Thoracic aorta (tissue), 2 donors: Measurements from ENCODE around the gene NHSL2. TPM values are rescaled to one million over a fixed set of nuclear protein-coding genes. Genes with fewer than 3 reads are reported as not detected.

Experiments
- ATAC-seq: fragments of 150-250 bp; one replicate; pipeline ENCODE4 v1.8.0; 2017; ENCODE audit warnings: low read depth; ENCODE audit not compliant: insufficient number of reproducible peaks, low FRiP score
- DNase-seq: peaks from one replicate; pipeline ENCODE4 v3.0.0-alpha.2; 2020; ENCODE audit warnings: low spot score
- H3K27ac ChIP-seq, 2 donors: fragments of 200-600 bp; sonication (generic); 1 replicate in 1 of 2; 2 replicates in 1 of 2; pipeline ENCODE4 v1.5.1; 2016; ENCODE audit warnings: mild to moderate bottlenecking in 2 of 2, moderate library complexity in 2 of 2
- H3K27me3 ChIP-seq: fragments of 200-600 bp; sonication (generic); replicated peaks from 2 replicates; pipeline ENCODE4 v1.6.0; 2016; ENCODE audit warnings: mild to moderate bottlenecking; ENCODE audit not compliant: insufficient read depth
- H3K36me3 ChIP-seq: fragments of 200-600 bp; sonication (generic); one replicate; pipeline ENCODE4 v1.5.1; 2016
- H3K4me1 ChIP-seq, 2 donors: fragments of 200-600 bp; sonication (generic); 1 replicate in 1 of 2; 2 replicates in 1 of 2; pipeline versions ENCODE4 v1.5.1 to v1.6.0; 2016; ENCODE audit warnings: low read depth in 2 of 2, mild to moderate bottlenecking in 1 of 2; ENCODE audit not compliant: control insufficient read depth in 1 of 2
- H3K4me3 ChIP-seq: fragments of 200-600 bp; sonication (generic); 2 replicates; pipeline ENCODE4 v1.5.1; 2016; ENCODE audit warnings: mild to moderate bottlenecking
- H3K9me3 ChIP-seq: fragments of 200-600 bp; sonication (generic); 2 replicates; pipeline ENCODE4 v1.5.1; 2016
- total RNA-seq, 2 donors: library from RNA; depleted of rRNA; stranded (reverse); fragments of >200 nt; gene quantifications; one replicate each; pipeline versions ENCODE4 v1.1.0 to v1.2.3, GENCODE V29; 2016
- TF ChIP-seq, protein P1 (sequence below): fragments of 200-600 bp; sonication (generic); IDR thresholded peaks from one replicate; pipeline ENCODE4 v1.5.1; 2019; ENCODE audit warnings: antibody characterized with exemption

NHSL2 gene
- total RNA-seq, 2 donors from 2014 or later: 15.0 to 16.5 TPM

DNA sequence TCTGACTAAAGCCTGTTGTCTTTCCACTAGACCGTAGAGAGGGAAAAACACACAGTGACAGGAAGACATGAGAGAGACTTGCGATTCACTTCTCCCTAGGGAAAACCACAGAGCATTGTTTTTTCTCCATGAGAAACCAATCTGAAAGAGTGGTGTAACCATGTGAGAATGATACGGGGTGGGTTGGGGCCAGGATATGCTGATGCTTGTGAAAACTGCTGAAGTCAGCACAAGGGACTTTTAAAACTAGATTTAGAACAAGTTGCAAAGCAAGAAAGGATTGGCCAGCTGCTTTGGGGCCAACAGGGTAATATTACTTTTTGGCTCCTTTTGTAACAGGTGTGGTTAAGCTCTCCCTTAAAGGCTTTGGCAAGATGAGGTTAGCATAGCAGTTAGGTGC is 66.1 kb downstream of the NHSL2 start:
- Histone ChIP-seq H3K4me1 (no peaks in the 10 kb centered on the region), H3K36me3 (no peaks in the 10 kb centered on the region), H3K27ac (no peak overlapping the region), H3K27me3 (no peaks in the 10 kb centered on the region), H3K4me3 (no peak overlapping the region), H3K9me3 (no peaks in the 10 kb centered on the region)
- no peak for DNase-seq
- no peak for ATAC-seq
- TF ChIP-seq, protein P1, sequence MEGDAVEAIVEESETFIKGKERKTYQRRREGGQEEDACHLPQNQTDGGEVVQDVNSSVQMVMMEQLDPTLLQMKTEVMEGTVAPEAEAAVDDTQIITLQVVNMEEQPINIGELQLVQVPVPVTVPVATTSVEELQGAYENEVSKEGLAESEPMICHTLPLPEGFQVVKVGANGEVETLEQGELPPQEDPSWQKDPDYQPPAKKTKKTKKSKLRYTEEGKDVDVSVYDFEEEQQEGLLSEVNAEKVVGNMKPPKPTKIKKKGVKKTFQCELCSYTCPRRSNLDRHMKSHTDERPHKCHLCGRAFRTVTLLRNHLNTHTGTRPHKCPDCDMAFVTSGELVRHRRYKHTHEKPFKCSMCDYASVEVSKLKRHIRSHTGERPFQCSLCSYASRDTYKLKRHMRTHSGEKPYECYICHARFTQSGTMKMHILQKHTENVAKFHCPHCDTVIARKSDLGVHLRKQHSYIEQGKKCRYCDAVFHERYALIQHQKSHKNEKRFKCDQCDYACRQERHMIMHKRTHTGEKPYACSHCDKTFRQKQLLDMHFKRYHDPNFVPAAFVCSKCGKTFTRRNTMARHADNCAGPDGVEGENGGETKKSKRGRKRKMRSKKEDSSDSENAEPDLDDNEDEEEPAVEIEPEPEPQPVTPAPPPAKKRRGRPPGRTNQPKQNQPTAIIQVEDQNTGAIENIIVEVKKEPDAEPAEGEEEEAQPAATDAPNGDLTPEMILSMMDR: no peak

DNA sequence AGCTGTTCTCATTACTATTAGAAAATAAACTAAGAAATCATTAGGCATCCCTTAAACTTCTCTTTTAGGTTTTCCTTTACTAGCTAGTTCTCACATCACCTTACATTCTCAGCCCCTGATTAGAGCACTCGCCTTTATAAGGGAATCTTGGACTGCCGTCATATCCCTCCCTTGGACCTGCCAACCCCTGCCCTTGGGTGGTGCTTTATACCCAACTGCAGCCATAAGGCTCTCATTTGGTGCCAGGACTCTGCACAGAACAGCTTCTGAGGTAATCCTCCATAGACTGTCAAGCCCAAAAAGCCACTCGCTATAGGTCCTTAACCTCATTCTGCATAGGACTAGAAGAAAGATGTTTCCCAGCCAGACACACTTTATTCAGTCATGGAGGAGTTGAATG is 67.5 kb downstream of the NHSL2 start:
- DNase-seq (no peak), ATAC-seq (no peak)
- H3K36me3 ChIP-seq: no peaks in the 10 kb centered on the region
- no peaks in the 10 kb centered on the region for H3K9me3 ChIP-seq
- H3K4me3 ChIP-seq: no peak overlapping the region
- H3K4me1 ChIP-seq: no peaks in the 10 kb centered on the region
- TF ChIP-seq, protein P1: no peak
- H3K27ac ChIP-seq: no peak overlapping the region
- no peaks in the 10 kb centered on the region for H3K27me3 ChIP-seq

DNA sequence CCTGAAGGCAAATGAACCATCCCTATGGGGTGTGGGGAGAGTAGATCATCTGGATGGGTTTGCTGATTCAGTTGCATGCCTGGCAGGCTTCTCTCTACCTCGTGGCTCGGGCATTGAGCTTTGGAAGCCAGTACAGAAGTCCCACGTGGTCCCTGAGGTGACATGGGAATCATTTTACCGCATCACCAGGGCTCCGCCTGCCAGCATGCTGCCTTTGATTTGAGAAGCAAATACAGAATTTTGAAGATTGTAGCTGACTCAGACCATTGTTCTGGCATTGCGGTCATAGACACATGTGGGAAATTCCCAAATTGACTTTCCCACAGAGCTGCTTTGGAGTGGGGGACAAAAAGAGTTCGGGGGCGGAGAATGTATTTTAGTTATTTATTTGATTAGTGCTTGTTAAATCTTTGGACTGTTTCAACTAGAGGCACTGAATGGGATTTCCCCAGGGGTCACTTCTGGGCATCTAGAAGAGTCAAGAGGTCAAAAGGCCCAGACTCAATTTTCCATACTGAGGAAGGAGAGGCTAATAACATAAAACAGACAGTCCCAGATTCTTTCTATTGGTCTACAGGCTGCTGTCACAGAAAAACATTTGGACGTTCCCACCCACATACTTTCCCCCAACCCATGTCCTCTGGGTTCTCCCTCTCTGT is 79.3 kb downstream of the NHSL2 start:
- TF ChIP-seq, protein P1: no peak

DNA sequence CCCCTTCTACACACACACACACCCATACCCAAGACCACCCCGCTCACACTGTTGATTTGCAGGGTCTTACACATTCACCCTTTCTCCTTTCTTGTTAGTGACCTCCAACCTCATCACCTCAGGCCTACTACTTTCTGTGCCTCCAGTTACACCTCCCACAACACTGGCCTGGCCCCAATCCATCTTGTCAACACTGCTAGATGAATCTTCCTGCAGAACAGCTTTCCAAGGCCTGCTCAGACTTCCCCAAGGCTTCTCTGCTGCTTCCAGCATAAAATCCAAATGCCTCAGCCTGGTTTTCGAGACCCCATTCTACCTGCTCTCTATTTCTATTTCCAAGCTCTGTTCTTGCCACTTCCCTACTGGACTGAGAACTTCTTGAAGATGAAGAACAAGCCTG is 79.9 kb downstream of the NHSL2 start:
- no peaks in the 10 kb centered on the region for H3K36me3 ChIP-seq
- H3K27me3 ChIP-seq: no peaks in the 10 kb centered on the region
- no peak overlapping the region for H3K27ac ChIP-seq
- no peaks in the 10 kb centered on the region for H3K4me1 ChIP-seq
- ATAC-seq (no peak), DNase-seq (no peak)
- H3K4me3 ChIP-seq: no peak overlapping the region
- TF ChIP-seq, protein P1: no peak
- no peaks in the 10 kb centered on the region for H3K9me3 ChIP-seq

More for the DNA sequence above, 79.3 kb downstream of the NHSL2 start:
- H3K9me3 ChIP-seq: no peaks in the 10 kb centered on the region
- no peaks in the 10 kb centered on the region for H3K27me3 ChIP-seq
- no peaks in the 10 kb centered on the region for H3K4me1 ChIP-seq
- no peak for DNase-seq
- no peak overlapping the region for H3K27ac ChIP-seq
- no peaks in the 10 kb centered on the region for H3K36me3 ChIP-seq
- H3K4me3 ChIP-seq: no peak overlapping the region
- ATAC-seq: no peak

DNA sequence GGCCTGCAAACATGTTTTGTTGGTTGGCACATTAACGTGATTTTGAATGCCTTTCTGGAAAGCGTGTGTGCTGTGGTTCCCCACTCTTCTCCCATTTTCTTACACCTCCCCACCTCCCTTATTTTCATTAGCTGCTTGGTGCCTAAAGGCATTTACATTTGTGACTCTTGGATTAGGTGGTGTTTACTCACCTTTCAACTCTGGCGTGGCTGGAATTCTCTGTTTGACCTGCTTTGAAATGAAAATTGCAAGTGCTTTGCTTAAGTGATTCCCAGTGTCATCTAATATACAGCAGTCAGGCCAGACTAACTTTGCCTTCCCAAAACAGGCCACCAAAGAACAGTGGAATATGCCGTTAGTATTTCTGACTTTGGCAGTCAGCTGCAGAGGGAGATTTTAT is 80.5 kb downstream of the NHSL2 start:
- Histone ChIP-seq H3K27me3 (no peaks in the 10 kb centered on the region), H3K4me1 (no peaks in the 10 kb centered on the region), H3K36me3 (no peaks in the 10 kb centered on the region), H3K4me3 (no peak overlapping the region), H3K27ac (no peak overlapping the region), H3K9me3 (no peaks in the 10 kb centered on the region)
- no peak for ATAC-seq
- TF ChIP-seq, protein P1: no peak
- no peak for DNase-seq
